Left ventricle myocardium inferior (tissue), 1 donor: Measurements from ENCODE around the gene PGM5. TPM values are rescaled to one million over a fixed set of nuclear protein-coding genes. Genes with fewer than 3 reads are reported as not detected.

Experiments
- DNase-seq: peaks from one replicate; pipeline ENCODE4 v3.0.0-alpha.2; 2020
- H3K27ac ChIP-seq: fragments of 200-600 bp; replicated peaks from 2 replicates; pipeline ENCODE4 v1.8.0; 2021
- H3K27me3 ChIP-seq: fragments of 200-600 bp; 2 replicates; pipeline ENCODE4 v1.8.0; 2021; ENCODE audit warnings: low read depth
- H3K36me3 ChIP-seq: fragments of 200-600 bp; 2 replicates; pipeline ENCODE4 v1.8.0; 2021
- H3K4me1 ChIP-seq: fragments of 200-600 bp; 2 replicates; pipeline ENCODE4 v1.8.0; 2021
- H3K4me3 ChIP-seq: fragments of 200-600 bp; 2 replicates; pipeline ENCODE4 v1.8.0; 2021; ENCODE audit warnings: mild to moderate bottlenecking, moderate library complexity
- H3K9me3 ChIP-seq: fragments of 200-600 bp; replicated peaks from 2 replicates; pipeline ENCODE4 v1.8.0; 2021
- CTCF ChIP-seq: fragments of 200-600 bp; IDR thresholded peaks from 2 replicates; pipeline ENCODE4 v1.8.0; 2021; ENCODE audit warnings: antibody characterized with exemption, mild to moderate bottlenecking, borderline replicate concordance
- intact Hi-C: fragments of 100-400 bp; cut with micrococcal nuclease; formaldehyde crosslinking; loops from one replicate; pipeline ENCODE4 v1.11.0; 2022
- total RNA-seq: library from RNA; stranded (reverse); fragmentation: NEBNext Ultra II Directional; extraction: Animal tissue kit (Norgen Biotek cat#: 25700); gene quantifications from one replicate; pipeline ENCODE4 v1.2.1, GENCODE V29; 2021
- donor health status: DM: no; HTN: yes; CAD: no; lungs with severe emphysema.

PGM5 gene
- total RNA-seq, 1 donor from 2014 or later: 190 TPM

- H3K27ac ChIP-seq: peak overlapping the region; percentile 86
- H3K9me3 ChIP-seq: no peaks in the 10 kb centered on the region
- no peaks in the 10 kb centered on the region for H3K27me3 ChIP-seq
- peaks cover 52% of the 10 kb centered on the region for H3K4me1 ChIP-seq
- intact Hi-C loops: loop anchor here (10.0 kb wide), 1 partner anchor 85 kb away; no protein-coding TSS in a partner anchor
- no peak for DNase-seq
- no peak overlapping the region for H3K4me3 ChIP-seq
- H3K36me3 ChIP-seq: peaks cover 12% of the 10 kb centered on the region
- no peak for TF ChIP-seq CTCF
Measured at GRCh38 chr9:68509689-68510088, 153.3 kb downstream of the PGM5 start.

- Histone ChIP-seq H3K4me1 (peaks cover 29% of the 10 kb centered on the region), H3K4me3 (no peak overlapping the region), H3K9me3 (peaks cover 8% of the 10 kb centered on the region), H3K27ac (peak overlapping the region; percentile 47), H3K27me3 (no peaks in the 10 kb centered on the region), H3K36me3 (peaks cover 15% of the 10 kb centered on the region)
- TF ChIP-seq CTCF: no peak
- intact Hi-C loops: no loop called here
- no peak for DNase-seq
Measured at GRCh38 chr9:68513385-68513784, 157.0 kb downstream of the PGM5 start.

- Histone ChIP-seq H3K36me3 (peaks cover 15% of the 10 kb centered on the region), H3K27ac (peak overlapping the region; percentile 47), H3K27me3 (no peaks in the 10 kb centered on the region), H3K4me3 (no peak overlapping the region), H3K4me1 (peaks cover 29% of the 10 kb centered on the region), H3K9me3 (peaks cover 12% of the 10 kb centered on the region)
- no peak for TF ChIP-seq CTCF
- intact Hi-C loops: no loop called here
- no peak for DNase-seq
Measured at GRCh38 chr9:68513981-68514380, 157.6 kb downstream of the PGM5 start.

GRCh38 chr9:68515326-68516017 is 159.1 kb downstream of the PGM5 start:
- no peak for DNase-seq
- H3K4me1 ChIP-seq: peaks cover 29% of the 10 kb centered on the region
- H3K4me3 ChIP-seq: no peak overlapping the region
- intact Hi-C loops: no loop called here
- peaks cover 12% of the 10 kb centered on the region for H3K9me3 ChIP-seq
- no peak for TF ChIP-seq CTCF
- H3K36me3 ChIP-seq: peaks cover 15% of the 10 kb centered on the region
- H3K27ac ChIP-seq: peak overlapping the region; percentile 47
- no peaks in the 10 kb centered on the region for H3K27me3 ChIP-seq

- Histone ChIP-seq H3K4me1 (peaks cover 4% of the 10 kb centered on the region), H3K27ac (no peak overlapping the region), H3K36me3 (peaks cover 22% of the 10 kb centered on the region), H3K4me3 (no peak overlapping the region), H3K9me3 (peaks cover 12% of the 10 kb centered on the region), H3K27me3 (no peaks in the 10 kb centered on the region)
- no peak for DNase-seq
- intact Hi-C loops: no loop called here
- TF ChIP-seq CTCF: no peak
Measured at GRCh38 chr9:68522131-68522530, 165.7 kb downstream of the PGM5 start.
